AG04449 (cell line): ENCODE results near the gene MINDY2.

ENCODE experiments used
- CTCF ChIA-PET: fragments of 350-600 bp; formaldehyde crosslinking; extraction: SDS; loops from one replicate; lab custom pipeline; 2021; ENCODE audit warnings: antibody characterized with exemption; lab: Yijun Ruan, JAX
- POLR2A ChIA-PET: fragments of 400-600, 350-600 bp; formaldehyde crosslinking; extraction: SDS; loops from one replicate; lab custom pipeline; 2020; ENCODE audit warnings: antibody characterized with exemption, inconsistent platforms; lab: Yijun Ruan, JAX
- DNase-seq: peaks from one replicate; pipeline ENCODE4 v3.0.0-alpha.2; 2010; ENCODE audit warnings: low read depth, low spot score
- H3K4me3 ChIP-seq: 2 replicates; pipeline ENCODE4 v1.5.1; 2011; ENCODE audit warnings: low read depth, mild to moderate bottlenecking, control low read depth, low read length
- CTCF ChIP-seq: IDR thresholded peaks from one replicate; pipeline ENCODE4 v1.5.1; 2011; ENCODE audit warnings: mild to moderate bottlenecking, moderate library complexity, low read length, control low read depth, inconsistent platforms; ENCODE audit not compliant: insufficient read depth; ENCODE audit errors: missing control alignments

MINDY2 gene

GRCh38 chr15:58742022-58742813 is 28.9 kb upstream of the MINDY2 start:
- H3K4me3 ChIP-seq = no peak overlapping the region
- ChIA-PET POLR2A (interaction anchor here (1.4 kb wide), 1 partner anchor 29 kb away, joined by 4 read pairs; the partner anchor contains the start of gene MINDY2), CTCF (interaction anchor here (0.6 kb wide), 1 partner anchor 8 kb away, joined by 3 read pairs; no protein-coding TSS in a partner anchor)
- peak; percentile 57 for DNase-seq
- no peak for TF ChIP-seq CTCF

GRCh38 chr15:58742819-58743502 is 28.1 kb upstream of the MINDY2 start:
- no peak for DNase-seq
- ChIA-PET CTCF (interaction anchor here (1.5 kb wide), 1 partner anchor 515 kb away, joined by 4 read pairs; no protein-coding TSS in a partner anchor), POLR2A (interaction anchor here (1.4 kb wide), 1 partner anchor 28 kb away, joined by 4 read pairs; the partner anchor contains the start of gene MINDY2)
- H3K4me3 ChIP-seq = no peak overlapping the region
- TF ChIP-seq CTCF = no peak

- no peak for DNase-seq
- POLR2A ChIA-PET = no interaction called here
- TF ChIP-seq CTCF = no peak
- H3K4me3 ChIP-seq = no peak overlapping the region
- CTCF ChIA-PET = interaction anchor here (0.8 kb wide), 1 partner anchor 306 kb away, joined by 3 read pairs; no protein-coding TSS in a partner anchor
Observed at GRCh38 chr15:58746174-58746573, 24.9 kb upstream of the MINDY2 start.

- DNase-seq = no peak
- ChIA-PET CTCF (interaction anchor here (1.1 kb wide), 1 partner anchor 520 kb away, joined by 4 read pairs; no protein-coding TSS in a partner anchor), POLR2A (interaction anchor here (3.2 kb wide), 1 partner anchor 23 kb away, joined by 44 read pairs; the partner anchor contains the start of gene MINDY2)
- H3K4me3 ChIP-seq = peak overlapping the region; percentile 82
- no peak for TF ChIP-seq CTCF
Observed at GRCh38 chr15:58748040-58748851, 22.9 kb upstream of the MINDY2 start.

GRCh38 chr15:58748852-58749531 is 22.1 kb upstream of the MINDY2 start:
- POLR2A ChIA-PET = interaction anchor here (1.2 to 3.2 kb wide), 2 partner anchors 22 to 279 kb away, joined by 8 to 44 read pairs; partner anchors contain the start of gene MINDY2
- H3K4me3 ChIP-seq = peak overlapping the region; percentile 82
- DNase-seq = no peak
- no peak for TF ChIP-seq CTCF
- CTCF ChIA-PET = interaction anchor here (1.1 to 1.8 kb wide), 4 partner anchors 11 to 521 kb away, joined by 3 to 9 read pairs (median 6); no protein-coding TSS in a partner anchor
